GM19099 (cell line): ENCODE measurements around the gene FALEC.
A peak's percentile ranks its signal among the peaks of the same experiment; 100 is the strongest.

Experiments
- POLR2A ChIP-seq: IDR thresholded peaks from 3 replicates; pipeline ENCODE4 v1.6.1; 2011; ENCODE audit warnings: low read depth; ENCODE audit not compliant: insufficient read length; ENCODE audit errors: extremely low read depth

Gene FALEC

DNA sequence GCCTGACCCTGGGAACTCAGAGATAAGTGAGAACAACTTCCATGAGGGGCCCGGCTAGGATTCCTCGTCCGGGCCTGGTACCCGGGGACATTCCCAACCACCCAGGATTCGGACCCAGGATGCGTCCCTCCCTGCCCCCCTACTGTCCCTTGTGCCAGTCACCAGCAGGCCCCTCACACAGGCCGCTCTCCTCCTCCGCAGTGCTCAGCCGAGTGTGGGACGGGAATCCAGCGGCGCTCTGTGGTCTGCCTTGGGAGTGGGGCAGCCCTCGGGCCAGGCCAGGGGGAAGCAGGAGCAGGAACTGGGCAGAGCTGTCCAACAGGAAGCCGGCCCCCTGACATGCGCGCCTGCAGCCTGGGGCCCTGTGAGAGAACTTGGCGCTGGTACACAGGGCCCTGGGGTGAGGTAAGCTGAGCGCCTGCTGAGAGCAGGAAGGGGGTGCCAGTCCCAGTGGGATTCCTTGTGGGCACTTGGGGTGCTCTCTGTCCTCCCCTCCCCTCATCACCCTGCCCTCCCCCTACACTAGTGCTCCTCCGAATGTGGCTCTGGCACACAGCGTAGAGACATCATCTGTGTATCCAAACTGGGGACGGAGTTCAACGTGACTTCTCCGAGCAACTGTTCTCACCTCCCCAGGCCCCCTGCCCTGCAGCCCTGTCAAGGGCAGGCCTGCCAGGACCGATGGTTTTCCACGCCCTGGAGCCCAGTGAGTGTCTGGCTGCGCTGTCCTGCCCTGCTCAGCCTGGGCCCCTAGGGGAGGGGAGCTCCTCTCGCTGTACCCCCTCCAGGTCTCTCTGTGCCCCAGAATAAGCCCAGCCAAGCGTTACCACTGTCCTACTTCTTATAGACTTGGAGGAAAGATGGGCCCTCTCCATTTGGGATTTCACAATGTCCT lies 43.5 kb downstream of the FALEC start:
- no peak for TF ChIP-seq POLR2A

DNA sequence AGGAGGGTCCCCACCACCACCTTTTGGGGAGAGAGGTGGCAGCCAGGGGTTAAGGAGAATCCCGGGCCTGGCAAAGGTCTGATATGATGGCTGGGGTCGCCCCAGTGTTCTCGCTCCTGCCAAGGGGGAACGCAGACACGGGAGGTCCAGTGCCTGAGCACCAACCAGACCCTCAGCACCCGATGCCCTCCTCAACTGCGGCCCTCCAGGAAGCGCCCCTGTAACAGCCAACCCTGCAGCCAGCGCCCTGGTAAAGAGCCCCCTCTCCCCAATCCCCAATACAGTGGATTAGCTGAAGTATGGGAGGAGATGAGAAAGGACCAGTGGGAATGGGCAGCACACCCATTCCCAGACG lies 44.1 kb downstream of the FALEC start:
- TF ChIP-seq POLR2A: no peak

DNA sequence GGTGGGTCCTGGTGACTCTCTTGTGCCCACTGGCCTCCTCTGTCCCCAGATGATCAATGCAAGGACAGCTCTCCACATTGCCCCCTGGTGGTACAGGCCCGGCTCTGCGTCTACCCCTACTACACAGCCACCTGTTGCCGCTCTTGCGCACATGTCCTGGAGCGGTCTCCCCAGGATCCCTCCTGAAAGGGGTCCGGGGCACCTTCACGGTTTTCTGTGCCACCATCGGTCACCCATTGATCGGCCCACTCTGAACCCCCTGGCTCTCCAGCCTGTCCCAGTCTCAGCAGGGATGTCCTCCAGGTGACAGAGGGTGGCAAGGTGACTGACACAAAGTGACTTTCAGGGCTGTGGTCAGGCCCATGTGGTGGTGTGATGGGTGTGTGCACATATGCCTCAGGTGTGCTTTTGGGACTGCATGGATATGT lies 44.5 kb downstream of the FALEC start:
- TF ChIP-seq POLR2A: peak; percentile 28

DNA sequence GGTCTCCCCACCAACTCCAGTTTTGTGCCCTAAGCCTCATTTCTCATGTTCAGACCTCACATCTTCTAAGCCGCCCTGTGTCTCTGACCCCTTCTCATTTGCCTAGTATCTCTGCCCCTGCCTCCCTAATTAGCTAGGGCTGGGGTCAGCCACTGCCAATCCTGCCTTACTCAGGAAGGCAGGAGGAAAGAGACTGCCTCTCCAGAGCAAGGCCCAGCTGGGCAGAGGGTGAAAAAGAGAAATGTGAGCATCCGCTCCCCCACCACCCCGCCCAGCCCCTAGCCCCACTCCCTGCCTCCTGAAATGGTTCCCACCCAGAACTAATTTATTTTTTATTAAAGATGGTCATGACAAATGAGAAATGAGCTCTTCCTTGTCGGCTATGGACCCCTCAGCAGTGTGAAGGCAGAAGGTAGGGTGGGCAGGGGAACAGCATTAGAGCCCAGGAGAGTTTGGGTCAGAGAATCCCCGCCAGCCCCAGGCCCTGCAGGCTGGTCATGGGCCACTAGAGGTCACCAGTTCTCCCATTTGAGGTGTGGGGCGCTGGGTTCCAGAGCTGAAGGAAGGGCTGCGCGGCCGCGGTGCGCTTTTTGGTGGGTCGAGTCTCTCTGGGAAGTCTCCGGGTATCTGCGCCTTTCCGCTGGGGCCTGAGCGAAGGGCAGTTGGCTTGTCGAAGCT lies 45.2 kb downstream of the FALEC start:
- no peak for TF ChIP-seq POLR2A

DNA sequence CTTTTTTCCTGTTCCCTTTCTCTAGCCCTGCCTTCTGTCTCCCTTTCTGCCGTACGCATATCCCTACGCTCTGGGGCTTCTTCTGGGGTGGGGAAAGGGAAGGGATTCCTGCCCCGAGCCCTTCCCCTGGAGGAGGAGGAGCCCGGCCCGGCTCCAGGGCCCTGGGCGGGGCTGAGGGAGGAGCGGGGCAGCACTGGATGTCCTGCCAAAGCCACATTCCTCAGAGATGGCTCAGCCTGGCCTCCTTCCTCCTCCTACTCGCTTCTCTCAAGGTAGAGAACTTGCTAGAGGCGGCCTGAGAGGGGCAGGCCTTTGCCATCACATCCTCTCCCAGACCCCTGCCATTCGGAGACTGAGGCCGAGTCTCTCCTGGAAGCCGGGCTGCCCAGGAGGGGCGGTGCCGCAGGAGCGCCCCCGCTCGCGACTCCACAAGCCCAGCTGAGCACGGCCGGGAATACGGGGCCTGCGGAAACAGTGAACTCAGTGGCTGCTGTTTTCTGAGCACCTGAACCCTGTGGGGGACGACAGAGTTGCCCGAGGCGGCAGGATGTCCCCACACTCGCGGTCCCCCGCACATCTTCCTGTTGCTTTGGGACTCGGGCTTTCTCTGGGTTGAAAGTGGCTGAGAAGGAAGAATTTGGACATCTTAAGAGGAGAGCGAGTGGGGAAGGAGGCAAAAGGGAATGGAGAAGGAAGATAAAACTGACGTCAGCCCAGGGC lies 45.9 kb downstream of the FALEC start:
- TF ChIP-seq POLR2A: peak; percentile 67

DNA sequence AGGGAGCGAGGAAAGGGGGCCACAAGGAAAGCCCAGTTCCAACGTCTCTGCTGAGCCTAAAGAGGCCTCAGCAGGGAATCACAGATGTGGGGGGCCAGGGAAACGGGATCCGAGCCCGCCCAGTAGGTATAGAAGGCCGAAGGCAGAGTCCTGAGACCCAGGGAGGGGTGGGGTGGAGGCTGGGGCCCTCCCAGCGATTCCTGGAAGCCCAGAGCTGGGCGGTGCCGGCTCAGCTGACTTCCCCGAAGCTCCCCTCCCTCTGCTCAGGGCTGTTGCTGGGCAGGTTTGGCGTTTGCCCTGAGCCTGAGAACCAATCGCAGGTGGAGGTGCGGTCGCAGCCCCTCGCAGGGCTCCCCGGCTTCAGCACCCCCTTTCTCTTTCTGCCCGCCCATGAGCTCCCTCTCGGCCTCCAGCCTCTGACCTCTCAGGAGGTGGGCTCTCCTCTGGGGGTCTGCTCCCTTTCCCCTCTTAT lies 46.5 kb downstream of the FALEC start:
- peak; percentile 65 for TF ChIP-seq POLR2A

DNA sequence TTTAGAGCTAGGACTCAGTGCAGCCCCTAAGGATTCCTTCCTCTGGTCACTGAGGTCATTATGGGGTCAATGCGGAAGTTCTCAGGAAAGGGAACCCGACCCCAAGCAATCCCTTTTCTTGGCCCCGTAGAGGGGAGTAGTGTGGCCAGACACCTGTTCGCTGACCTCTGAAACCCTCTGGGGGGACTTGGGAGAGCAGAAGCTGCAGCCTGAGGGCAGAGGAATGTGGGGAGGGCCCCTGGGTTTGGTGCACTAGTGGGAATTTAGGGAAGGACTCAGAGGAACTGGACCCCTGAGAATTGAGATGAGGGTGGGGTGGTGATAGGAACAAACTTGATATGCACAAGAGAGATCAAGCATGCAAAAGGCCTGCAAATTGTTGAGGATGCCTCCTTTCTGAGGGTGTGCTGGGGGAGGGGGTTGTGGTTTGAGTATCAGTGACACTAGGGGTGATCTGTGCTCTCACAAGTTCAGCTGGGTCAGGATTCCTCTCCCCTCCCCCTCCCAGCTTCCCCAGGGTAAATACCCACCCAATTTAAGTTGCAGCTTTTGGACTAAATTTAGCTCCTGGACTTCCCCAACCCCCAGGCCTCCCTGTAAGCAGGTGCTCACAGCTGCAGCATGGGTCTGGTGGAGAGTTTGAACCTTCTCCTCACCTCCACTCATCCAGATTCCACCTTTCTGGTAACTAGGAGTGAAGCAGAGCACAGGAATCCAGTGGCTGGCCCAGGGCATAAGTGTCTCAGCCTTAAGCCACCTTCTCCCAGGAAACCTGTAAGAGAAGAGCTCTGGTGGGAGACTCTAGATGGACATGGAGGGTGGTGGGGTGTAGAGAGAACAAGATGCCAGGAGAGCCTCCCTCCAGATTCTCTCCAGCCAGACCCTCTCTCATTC lies 47.1 kb downstream of the FALEC start:
- TF ChIP-seq POLR2A: peak; percentile 38

DNA sequence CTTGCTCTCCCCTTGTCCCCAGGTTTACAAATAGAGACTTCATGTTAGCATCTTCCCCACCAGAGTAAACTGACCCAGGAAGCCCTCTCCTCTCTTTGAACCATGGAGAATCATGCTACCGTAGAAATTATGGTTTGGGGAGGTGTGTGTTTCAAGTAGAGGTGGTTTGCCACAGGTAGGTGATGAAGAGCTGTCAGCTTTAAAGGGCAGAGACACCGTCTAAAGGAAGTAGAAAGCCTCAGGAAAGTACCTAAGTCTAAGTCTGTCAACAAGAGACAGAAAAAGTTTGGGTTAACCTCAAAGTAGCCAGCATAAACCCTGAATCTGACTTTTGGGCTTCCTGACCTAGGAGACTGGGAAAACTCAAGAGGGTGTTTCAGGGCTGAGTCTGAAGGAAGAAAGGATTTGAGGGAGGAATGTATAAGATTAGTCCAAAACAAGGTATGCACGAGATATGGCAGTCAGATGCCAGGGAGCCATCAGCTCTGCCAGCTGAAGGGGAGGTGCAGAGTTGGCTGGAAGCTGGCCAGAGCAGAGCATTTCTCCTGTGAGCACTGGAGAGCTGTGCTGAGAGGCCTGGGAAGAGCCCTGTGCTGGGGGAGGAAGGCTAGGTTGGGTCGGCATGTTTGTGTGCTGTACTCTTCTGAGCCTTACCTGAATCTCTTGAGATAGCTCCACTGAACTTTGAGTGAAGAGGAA lies 47.9 kb downstream of the FALEC start:
- peak; percentile 11 for TF ChIP-seq POLR2A

DNA sequence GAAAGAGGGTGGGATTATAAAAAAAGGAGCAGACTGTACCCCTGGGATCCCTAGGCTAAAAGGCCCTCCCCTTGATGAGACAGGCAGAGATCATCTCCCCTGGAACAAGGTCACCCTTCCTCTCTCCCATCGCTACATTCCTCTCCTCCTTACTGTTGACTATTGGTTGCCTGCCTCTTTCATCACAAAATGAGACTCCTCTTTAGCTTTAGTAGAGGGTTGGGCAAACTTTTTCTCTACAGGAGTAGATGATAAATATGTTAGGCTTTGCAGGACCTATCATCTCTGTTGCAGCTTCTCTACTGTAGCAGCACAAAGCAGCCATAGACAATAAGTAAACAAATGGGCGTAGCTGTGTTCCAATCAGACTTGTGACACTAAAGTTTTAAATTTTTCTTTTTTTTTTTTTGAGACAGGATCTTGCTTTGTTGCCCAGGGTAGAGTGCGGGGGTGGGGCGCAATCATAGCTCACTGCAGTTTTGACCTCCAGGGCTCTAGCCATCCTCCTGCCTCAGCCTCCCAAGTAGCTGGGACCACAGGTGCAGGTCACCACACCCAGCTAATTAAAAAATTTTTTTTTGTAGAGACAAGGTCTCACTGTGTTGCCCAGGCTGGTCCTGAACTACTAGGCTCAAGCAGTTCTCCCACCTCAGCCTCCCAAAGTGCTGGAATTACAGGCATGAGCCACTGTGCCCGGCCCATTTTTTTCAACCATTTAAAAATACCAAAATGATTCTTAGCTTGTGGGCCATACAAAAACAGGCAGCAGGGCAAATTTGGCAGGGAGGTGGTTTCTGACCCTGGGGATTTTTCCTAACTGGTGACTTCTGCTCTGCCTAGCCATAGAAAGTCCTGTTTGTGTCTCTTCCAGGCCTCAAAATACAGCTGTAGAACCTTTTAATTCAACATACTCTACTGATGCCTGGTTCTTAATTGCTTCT lies 48.8 kb downstream of the FALEC start:
- TF ChIP-seq POLR2A: no peak

DNA sequence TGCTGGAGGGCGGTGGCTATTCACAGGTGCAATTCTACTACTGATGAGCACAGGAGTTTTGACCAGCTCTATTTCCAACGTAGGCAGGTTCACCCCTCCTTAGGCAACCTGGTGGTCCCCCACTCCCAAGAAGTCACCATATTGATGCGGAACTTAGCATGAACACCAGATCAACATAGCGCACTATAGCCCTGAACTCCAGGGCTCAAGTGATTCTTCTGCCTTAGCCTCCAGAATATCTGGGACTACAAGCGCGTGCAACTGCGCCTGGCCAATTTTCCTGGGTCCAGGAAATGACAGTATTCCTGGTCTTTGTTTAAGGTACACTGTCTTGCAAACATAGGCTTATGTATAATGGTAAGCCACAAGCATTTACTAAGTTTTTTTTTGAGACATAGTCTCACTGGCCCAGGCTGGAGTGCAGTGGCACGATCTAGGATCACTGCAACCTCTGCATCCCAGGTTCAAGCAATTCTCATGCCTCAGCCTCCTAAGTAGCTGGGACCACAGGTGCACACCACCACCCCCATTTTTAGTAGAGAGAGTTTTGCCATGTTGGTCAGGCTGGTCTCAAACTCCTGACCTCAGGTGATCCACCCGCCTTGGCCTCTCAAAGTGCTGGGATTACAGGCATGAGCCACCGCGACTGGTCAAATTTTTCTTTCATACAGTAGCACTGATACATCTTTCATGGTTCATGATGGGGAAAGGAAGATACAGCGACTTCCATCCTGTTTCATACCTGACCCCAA lies 51.2 kb downstream of the FALEC start:
- TF ChIP-seq POLR2A: no peak

DNA sequence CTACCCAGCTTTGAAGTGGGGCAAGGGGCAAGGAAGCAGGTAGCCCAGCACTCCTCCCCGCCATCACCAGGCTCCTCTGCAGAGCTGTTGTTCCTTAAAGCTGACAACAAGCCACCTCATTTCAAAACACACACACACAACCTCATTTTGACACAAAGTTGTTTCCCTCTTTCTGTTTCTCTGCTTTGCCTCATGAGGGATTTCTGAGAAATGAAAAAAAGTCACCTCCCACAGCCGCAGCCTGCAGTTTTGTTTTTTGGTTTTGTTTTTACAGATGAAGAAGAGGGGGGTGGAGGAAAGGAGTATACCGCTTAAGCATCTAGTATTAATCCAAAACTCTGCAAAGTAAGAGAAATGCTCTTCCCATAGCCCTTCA lies 51.8 kb downstream of the FALEC start:
- TF ChIP-seq POLR2A: no peak
